ENCODE results near the gene MST1. TPM values are rescaled to one million over a fixed set of nuclear protein-coding genes. Genes with fewer than 3 reads are reported as not detected.
A peak's percentile ranks its signal among the peaks of the same experiment; 100 is the strongest.

Gene MST1
- total and polyA plus RNA-seq, 8 donors: 12.5 to 59.7 (median 35.5) TPM

DNA sequence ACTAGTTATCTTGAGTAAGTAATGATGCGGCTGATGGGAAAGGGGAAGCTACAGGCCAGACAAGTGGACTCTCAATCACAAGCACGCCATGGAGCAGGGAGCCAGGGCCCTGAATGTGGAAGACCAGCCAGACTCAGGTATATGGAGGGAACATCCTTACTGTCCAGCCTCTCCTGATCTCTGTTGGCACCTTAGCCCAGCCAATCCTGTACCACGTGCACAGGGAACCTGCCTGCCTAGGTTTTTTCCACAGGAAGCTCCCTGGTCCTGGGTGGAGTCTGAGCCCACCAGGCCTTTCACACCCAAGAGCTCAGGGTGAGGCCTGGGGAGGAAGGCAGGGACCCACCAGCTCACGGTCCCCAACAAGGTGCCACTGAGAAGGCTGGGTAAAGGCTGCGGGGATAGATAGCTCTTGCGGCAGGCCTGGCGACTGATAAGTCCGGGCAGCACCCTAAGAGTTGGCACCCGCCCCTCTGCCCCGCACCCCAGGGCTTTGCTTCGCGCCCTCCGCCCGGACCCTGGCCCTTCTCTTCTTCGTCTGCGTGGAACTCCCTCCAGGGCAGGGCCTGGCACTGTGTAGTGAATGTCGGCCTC, 16.1 kb downstream of the MST1 start:
- peak overlapping the region; percentile 86 to 97 for H3K27ac ChIP-seq
- H3K36me3 ChIP-seq: peaks cover 0 to 27% of the 10 kb centered on the region in 2 donors
- no peak for ATAC-seq
- intact Hi-C loops (cut with DNase I): loop anchor here in 1 of 2 donors (5.0 kb wide), 1 partner anchor 136 kb away; no protein-coding TSS in a partner anchor
- no peak for DNase-seq
- TF ChIP-seq, protein P1, sequence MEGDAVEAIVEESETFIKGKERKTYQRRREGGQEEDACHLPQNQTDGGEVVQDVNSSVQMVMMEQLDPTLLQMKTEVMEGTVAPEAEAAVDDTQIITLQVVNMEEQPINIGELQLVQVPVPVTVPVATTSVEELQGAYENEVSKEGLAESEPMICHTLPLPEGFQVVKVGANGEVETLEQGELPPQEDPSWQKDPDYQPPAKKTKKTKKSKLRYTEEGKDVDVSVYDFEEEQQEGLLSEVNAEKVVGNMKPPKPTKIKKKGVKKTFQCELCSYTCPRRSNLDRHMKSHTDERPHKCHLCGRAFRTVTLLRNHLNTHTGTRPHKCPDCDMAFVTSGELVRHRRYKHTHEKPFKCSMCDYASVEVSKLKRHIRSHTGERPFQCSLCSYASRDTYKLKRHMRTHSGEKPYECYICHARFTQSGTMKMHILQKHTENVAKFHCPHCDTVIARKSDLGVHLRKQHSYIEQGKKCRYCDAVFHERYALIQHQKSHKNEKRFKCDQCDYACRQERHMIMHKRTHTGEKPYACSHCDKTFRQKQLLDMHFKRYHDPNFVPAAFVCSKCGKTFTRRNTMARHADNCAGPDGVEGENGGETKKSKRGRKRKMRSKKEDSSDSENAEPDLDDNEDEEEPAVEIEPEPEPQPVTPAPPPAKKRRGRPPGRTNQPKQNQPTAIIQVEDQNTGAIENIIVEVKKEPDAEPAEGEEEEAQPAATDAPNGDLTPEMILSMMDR (IDR thresholded peaks at IDR 0.05): no peak
- H3K4me3 ChIP-seq: peak overlapping the region; percentile 72 to 97
- H3K9me3 ChIP-seq: no peaks in the 10 kb centered on the region
- H3K4me1 ChIP-seq: peaks cover 7 to 32% of the 10 kb centered on the region in 2 donors
- no peaks in the 10 kb centered on the region for H3K27me3 ChIP-seq

DNA sequence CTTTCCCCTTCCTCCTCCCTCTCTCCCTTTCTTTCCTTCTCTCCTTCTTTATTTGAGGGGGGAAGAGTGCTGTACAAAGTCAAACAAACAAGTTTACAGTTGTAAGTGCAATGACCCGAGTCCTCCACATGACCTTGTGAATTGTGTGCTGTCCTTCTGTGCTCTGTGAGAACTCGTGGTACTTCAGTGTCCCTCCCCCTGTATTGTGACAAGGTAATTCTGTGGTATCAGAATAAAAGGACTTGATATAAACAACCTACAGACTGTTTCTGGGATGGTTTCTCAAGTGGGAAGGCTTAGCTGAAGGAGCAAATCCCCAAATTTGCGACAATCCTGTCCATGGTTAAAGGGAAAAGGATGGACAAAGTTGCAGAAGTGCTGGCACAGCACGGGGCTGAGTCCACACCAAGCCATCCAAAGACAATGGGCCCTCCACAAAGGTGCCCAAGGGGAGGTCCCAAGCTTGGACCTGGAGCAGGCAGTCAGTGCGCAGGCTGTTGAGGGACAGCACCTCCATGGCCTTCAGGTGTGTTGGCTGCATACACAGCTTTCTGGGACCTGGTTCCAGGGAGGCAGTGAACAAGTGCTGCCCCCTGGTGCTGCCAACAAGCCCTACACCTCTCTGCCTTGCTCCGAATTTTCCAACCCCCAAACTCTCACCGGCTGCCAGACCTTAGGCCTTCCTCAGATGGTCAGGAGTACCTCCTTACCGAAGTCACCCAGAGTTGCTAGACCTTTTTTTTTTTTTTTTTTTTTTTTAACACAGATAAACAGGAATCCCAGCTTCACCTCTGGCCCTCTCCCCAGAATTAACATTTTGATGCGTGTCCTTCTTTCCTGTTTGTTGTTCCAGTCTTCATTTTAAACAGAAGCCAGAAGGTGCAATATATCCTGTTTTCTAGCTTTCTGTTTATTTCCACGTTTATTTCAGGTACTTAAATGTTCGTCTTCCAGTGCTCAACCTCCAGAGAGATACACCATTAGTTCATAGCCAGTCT, 17.7 kb downstream of the MST1 start:
- intact Hi-C loops (cut with DNase I): loop anchor here in 1 of 2 donors (5.0 kb wide), 1 partner anchor 134 kb away; no protein-coding TSS in a partner anchor
- no peak overlapping the region for H3K27ac ChIP-seq
- peak; percentile 35 for ATAC-seq

DNA sequence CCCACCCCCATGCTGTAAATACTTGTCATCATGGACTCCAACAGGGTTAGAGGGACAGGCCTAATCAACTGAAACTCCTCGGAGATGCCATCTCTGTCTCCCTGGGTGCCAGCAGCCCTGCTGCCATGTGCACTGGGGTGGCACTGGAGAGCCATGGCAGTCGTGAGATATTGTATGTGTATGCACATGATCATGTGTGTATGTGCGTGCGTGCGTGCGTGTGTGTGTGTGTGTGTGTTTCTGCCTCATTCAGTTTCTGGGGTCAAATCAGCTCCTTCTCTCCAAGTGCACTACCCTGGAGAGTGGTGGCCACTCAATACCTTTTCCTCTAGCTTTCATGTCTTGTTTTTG, 18.4 kb downstream of the MST1 start:
- intact Hi-C loops (cut with DNase I): loop anchor here in 1 of 2 donors (5.0 kb wide), 1 partner anchor 134 kb away; no protein-coding TSS in a partner anchor
- Histone ChIP-seq H3K36me3 (peaks cover 0 to 4% of the 10 kb centered on the region in 2 donors), H3K4me1 (peaks cover 7 to 26% of the 10 kb centered on the region in 2 donors), H3K27me3 (no peaks in the 10 kb centered on the region), H3K9me3 (no peaks in the 10 kb centered on the region), H3K27ac (no peak overlapping the region), H3K4me3 (no peak overlapping the region)
- TF ChIP-seq, protein P1 (IDR thresholded peaks at IDR 0.05): no peak
- DNase-seq (no peak), ATAC-seq (no peak)

More for the DNA sequence above, 17.7 kb downstream of the MST1 start:
- TF ChIP-seq, protein P1 (IDR thresholded peaks at IDR 0.05): peak; percentile 66 to 81
- Histone ChIP-seq H3K4me1 (peaks cover 7 to 32% of the 10 kb centered on the region in 2 donors), H3K27me3 (no peaks in the 10 kb centered on the region), H3K36me3 (peaks cover 0 to 11% of the 10 kb centered on the region in 2 donors), H3K9me3 (no peaks in the 10 kb centered on the region), H3K4me3 (no peak overlapping the region)
- peak; percentile 43 to 84 (median 70) for DNase-seq

DNA sequence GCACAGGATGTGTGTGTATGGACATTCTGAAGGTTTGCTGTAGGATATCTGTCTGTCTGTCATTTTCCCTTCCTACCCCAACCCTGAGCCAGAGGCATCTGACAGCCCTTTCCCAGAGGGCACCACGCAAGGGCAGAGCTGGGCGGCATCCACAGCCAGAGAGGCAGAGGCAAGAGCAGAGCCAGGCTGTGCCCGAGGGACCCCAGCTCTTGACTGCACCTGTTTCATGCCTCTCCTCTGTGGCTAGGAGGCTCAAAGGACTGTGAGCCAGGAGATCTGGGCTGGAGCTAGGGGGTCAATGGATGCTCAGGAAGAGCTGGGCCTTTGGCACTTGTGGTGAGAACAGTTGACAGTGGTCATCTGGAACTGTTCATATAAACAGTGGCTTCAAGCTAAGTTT, 19.9 kb downstream of the MST1 start:
- Histone ChIP-seq H3K4me3 (no peak overlapping the region), H3K36me3 (no peaks in the 10 kb centered on the region), H3K4me1 (peaks cover 0 to 11% of the 10 kb centered on the region in 2 donors), H3K27ac (no peak overlapping the region), H3K9me3 (no peaks in the 10 kb centered on the region), H3K27me3 (no peaks in the 10 kb centered on the region)
- intact Hi-C loops (cut with DNase I): no loop called here
- DNase-seq (no peak), ATAC-seq (no peak)
- TF ChIP-seq, protein P1 (IDR thresholded peaks at IDR 0.05): no peak

- Histone ChIP-seq H3K4me1 (peaks cover 0 to 11% of the 10 kb centered on the region in 2 donors), H3K27ac (no peak overlapping the region), H3K9me3 (no peaks in the 10 kb centered on the region), H3K27me3 (no peaks in the 10 kb centered on the region), H3K36me3 (no peaks in the 10 kb centered on the region), H3K4me3 (no peak overlapping the region)
- ATAC-seq: no peak
- TF ChIP-seq, protein P1 (IDR thresholded peaks at IDR 0.05): no peak
- no peak for DNase-seq
- intact Hi-C loops (cut with DNase I): no loop called here
These were observed 20.4 kb downstream of the MST1 start for GRCh38 chr3:49668861-49669260.
